SW480 (cell line): Measurements from ENCODE around the gene ACE.

Source experiments
- DNase-seq: peaks from one replicate; pipeline ENCODE4 v3.0.0-alpha.2; 2016; ENCODE audit warnings: low spot score

ACE gene

DNA sequence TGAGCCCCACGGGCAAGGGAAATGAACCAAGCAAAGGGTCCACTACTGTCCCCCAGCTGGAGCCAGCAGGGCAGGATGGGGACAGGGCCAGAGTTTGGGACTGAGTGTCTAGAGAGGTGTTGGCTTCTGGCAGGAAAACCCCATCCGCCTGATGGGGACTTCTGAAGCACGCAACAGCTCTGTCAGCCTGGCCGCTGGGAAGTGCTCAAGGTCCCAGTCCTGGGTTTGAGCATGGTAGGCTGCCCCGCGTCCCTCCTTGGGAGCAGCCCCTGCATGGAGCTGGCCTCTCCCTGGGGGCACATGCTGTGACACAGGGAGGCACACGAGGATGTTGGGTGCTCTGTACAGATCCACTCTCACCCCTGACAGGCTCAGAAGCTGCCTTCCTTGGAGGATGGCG, 14.6 kb downstream of the ACE start:
- DNase-seq, result no peak

DNA sequence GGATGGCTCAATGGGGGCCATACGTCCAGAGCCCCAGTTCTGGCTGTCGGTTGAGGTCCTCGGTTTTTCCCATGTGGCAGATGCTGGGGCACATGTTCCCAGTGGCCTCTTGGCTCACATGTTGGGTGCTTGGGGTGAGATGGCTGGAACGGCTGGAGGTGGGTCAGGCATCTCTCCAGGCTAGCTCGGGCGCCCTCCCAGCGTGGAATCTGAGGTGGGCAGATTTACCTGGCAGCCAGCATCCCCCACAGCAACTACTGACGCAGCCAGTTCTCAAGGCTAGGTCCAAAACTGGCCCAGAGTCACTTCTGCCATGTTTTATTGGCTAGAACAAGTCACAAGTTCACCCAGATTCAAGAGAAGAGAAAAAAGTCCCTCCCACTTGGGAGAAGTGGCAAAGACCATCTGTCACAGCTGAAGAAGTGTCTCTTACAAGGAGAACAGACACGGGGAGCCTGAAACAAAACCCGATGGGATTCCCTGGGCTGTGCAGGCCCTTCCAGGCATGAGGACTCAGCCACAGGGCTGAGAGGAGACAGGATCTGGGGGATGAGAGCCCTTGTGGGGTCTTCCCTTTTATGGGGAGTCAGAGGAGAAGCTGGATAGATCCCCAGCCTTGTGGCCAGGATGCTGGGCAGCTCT, 15.2 kb downstream of the ACE start:
- DNase-seq, result no peak

- DNase-seq, result no peak
These were observed 16.1 kb downstream of the ACE start for GRCh38 chr17:63492940-63493339.

DNA sequence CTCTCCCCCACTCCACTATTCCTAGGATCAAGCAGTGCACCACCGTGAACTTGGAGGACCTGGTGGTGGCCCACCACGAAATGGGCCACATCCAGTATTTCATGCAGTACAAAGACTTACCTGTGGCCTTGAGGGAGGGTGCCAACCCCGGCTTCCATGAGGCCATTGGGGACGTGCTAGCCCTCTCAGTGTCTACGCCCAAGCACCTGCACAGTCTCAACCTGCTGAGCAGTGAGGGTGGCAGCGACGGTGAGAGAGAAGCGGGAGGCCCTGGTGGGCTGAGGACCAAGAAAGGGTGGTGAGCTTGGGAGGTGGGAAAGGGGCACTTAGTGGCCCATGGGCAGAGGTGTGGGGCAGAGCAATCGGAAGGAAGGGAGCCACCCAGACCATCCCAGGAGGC, 16.6 kb downstream of the ACE start:
- no peak for DNase-seq

DNA sequence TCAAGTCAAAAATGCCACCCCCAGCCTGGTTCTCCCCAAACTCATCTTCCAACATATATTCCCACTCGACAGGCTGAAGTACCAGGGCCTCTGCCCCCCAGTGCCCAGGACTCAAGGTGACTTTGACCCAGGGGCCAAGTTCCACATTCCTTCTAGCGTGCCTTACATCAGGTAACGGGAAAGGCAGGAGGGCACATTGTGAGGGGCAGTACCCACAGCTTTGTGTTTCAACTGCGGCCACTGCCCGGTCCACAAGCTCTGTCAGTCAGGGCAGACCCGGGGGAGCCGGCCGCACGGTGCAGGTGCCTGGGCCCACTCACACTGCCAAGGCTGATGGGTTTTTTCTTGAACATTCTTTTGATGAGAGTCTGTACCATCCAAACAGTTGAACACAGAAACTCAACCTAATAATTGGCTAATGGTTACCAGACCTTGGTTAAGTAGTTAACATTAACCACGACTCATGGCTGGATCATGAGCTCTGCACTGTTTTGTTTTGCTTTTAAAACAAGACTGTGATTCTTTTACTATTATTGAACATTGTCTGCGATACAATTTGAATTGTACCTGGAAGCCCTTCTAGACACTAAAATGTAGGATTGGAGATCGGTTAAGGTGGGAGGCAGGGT, 17.6 kb downstream of the ACE start:
- no peak for DNase-seq

- DNase-seq, result no peak
These were observed 18.6 kb downstream of the ACE start for GRCh38 chr17:63495491-63495890.

- DNase-seq, result no peak
These were observed 19.3 kb downstream of the ACE start for GRCh38 chr17:63496177-63496576.

DNA sequence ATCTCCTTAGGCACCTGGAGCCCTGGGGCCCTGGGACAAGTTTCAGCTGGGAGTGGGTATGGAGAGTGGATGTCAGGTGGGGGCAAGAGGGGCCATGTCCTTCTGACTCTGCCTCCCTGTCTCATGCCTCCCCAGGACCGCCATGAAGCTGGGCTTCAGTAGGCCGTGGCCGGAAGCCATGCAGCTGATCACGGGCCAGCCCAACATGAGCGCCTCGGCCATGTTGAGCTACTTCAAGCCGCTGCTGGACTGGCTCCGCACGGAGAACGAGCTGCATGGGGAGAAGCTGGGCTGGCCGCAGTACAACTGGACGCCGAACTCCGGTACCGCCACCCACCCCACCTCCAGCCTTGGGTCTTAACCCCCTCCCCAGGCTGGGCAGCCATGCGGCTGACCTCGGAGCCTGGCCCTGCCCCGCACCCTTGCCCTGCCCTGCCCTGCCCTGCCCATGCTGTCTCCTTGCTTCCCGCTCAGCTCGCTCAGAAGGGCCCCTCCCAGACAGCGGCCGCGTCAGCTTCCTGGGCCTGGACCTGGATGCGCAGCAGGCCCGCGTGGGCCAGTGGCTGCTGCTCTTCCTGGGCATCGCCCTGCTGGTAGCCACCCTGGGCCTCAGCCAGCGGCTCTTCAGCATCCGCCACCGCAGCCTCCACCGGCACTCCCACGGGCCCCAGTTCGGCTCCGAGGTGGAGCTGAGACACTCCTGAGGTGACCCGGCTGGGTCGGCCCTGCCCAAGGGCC, 20.0 kb downstream of the ACE start:
- DNase-seq, result no peak

- no peak for DNase-seq
These were observed 21.0 kb downstream of the ACE start for GRCh38 chr17:63497708-63498483.

DNA sequence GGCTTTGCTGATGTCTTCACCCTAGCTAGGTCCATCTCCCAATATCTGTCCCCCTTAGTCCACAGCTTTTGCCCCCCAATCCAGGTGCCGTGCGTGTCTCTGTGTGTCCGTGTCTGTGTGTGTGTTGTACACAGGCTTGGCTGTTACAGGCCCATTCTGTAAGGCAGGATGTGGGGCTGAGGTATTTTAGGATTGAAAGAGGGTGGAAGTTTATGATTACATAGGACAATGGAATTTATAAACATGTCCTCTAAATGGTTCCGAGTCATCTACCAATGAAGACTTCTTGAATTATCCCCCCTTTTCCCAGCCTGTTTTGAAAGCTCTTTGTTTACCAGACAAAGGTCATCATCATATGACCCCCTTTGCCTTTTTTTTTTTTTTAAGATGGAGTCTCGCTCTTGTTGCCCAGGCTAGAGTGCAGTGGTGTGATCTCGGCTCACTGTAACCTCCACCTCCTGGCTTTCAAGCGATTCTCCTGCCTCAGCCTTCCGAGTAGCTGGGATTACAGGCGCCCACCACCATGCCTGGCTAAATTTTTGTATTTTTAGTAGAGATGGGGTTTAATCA, 21.9 kb downstream of the ACE start:
- DNase-seq, result no peak

DNA sequence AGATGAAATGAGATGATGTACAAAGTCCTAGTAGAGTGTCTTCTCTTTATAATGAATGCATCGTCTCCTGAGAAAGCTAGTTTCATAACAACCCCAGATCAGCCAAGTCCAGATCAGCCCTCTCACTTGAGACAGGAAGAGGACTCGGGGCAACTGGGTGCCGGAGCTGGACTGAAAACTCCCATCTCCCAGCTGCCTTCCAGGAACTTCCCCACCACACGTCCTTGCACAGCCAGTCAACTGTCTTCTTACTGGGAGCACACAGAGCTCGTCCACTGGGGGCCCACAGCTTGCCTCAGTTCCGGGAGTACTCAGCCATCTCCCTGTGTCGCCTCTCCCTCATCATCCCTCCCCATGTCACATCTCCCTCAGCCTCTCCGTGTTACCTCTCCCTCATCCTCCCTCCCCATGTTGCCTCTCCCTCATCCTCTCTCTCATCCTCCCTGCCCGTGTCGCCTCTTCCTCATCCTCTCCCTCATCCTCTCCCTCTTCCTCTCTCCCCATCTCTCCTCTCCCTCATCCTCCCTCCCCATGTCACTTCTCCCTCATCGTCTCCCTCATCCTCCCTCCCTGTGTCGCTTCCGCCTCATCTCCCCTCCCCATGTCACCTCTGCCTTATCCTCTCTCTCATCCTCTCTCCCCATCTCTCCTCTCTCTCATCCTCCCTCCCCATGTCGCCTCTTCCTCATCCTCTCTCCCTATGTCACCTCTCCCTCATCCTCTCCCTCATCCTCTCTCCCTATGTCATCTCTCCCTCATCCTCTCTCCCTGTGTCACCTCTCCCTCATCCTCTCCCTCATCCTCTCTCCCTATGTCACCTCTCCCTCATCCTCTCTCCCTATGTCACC, 23.9 kb downstream of the ACE start:
- no peak for DNase-seq

DNA sequence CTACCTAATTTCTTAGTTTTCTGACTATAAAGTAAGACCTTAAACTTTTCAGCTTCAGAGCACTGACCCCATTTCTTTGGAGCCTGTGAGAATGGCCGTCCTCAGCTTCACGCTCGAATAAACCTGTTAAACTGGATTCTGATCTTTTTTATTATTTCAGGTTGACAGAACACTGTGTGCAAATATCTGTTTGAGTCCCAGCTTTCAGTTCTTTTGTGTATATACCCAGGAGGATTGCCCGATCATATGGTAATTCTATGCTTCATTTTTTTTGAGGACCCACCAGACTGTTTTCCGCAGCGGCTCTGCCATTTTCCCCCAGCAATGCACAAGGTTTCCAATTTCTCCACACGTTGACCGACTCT, 26.5 kb downstream of the ACE start:
- no peak for DNase-seq

DNA sequence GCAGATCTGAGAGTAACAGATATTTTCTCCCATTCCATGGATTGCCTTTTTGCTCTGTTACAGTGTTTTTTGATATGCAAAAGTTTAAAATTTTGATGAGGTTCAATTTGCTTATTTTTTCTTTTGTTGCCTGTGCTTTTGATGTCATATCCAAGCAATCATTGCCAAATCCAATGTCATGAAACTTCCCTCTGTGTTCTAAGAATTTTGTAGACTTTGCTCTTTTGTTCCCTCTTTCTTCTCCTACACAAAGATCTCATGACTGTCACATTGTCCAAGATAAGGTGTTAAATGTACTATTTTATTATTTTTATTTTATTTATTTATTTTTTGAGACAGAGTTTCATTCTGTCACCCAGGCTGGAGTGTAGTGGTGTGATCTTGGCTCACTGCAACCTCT, 27.4 kb downstream of the ACE start:
- DNase-seq, result no peak

GRCh38 chr17:63505341-63505740, 28.5 kb downstream of the ACE start:
- DNase-seq, result no peak

DNA sequence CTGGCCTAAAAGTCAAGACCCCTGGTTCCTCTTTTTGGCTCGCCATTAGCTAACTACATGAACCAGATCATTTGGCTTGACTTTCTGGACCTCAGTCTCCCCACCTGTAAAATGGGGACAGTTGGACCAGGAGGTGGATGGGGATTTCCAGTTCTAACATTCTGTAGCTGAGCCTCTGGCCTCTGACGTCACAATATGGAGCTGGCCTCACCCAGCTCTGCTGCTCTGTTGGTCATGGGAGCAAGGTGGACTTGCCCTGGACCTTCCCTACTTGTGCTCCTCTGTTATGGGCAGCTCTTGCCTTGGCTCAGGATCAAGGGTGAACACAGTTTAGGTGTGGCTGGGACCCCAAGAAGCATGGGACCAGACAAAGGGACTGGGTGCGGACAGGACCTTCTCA, 29.8 kb downstream of the ACE start:
- no peak for DNase-seq

DNA sequence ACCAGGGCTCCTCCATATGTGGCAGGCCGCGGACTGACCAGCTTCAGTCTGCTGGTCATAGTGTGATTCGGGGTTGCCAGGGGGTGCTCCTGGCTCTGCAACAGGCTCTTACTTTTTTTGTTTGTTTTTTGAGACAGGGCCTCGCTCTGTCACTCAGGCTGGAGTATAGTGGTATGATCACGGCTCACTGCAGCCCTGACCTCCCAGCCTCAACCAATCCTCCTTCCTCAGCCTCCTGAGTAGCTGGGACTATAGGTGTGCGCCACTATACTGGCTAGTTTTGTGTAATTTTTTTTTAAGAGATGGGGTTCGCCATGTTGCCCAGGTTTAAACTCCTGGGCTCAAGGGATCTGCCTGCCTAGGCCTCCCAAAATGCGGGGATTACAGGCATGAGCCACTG, 34.5 kb downstream of the ACE start:
- DNase-seq, result no peak

GRCh38 chr17:63512388-63512787, 35.5 kb downstream of the ACE start:
- DNase-seq, result no peak

GRCh38 chr17:63512896-63513644, 36.2 kb downstream of the ACE start:
- DNase-seq, result no peak

- no peak for DNase-seq
These were observed 37.6 kb downstream of the ACE start for GRCh38 chr17:63514477-63514876.

GRCh38 chr17:63514974-63515373, 38.1 kb downstream of the ACE start:
- no peak for DNase-seq

DNA sequence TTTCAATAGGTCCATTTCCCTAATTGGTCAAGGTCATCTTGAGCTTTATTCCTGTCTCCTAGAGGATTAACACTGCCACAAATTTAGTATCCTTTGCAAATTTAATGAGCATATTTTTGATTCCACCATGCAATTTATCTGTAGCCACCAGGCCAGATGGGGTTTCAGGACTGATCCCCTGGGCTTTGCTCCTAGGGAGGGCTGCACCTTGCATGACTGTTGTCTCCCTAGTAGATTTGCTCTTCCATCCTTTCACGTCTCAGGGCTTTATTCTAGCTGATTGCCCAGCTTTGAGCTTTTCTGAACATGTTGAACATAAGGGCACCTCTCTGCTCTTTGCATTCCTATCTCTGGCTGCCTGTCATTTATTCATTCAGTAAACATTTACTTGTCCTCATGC, 38.6 kb downstream of the ACE start:
- no peak for DNase-seq
